Esophagus (tissue), 2 donors: ENCODE data around the gene PRKD2. TPM values are rescaled to one million over a fixed set of nuclear protein-coding genes. Genes with fewer than 3 reads are reported as not detected.
A peak's percentile ranks its signal among the peaks of the same experiment; 100 is the strongest.

Experiments used
- H3K27ac ChIP-seq, 2 donors: one replicate each; pipeline ENCODE4 v1.5.1; 2013; ENCODE audit warnings: low read depth in 2 of 2, mild to moderate bottlenecking in 2 of 2, inconsistent platforms in 1 of 2, low read length in 1 of 2, moderate library complexity in 1 of 2
- H3K27me3 ChIP-seq, 2 donors: one replicate each; pipeline ENCODE4 v1.6.1; 2013; ENCODE audit warnings: low read length in 2 of 2, control low read depth in 1 of 2, mild to moderate bottlenecking in 1 of 2; ENCODE audit not compliant: insufficient read depth in 2 of 2, control insufficient read depth in 1 of 2
- H3K36me3 ChIP-seq, 2 donors: one replicate each; pipeline ENCODE4 v1.6.1; 2013; ENCODE audit warnings: low read length in 1 of 2; ENCODE audit not compliant: control insufficient read depth in 2 of 2, insufficient read depth in 2 of 2
- H3K4me1 ChIP-seq, 2 donors: one replicate each; pipeline ENCODE4 v1.6.1; 2013; ENCODE audit warnings: low read length in 1 of 2; ENCODE audit not compliant: control insufficient read depth in 2 of 2, insufficient read depth in 2 of 2
- H3K4me3 ChIP-seq, 2 donors: one replicate each; pipeline ENCODE4 v1.5.1; 2013; ENCODE audit warnings: low read length in 2 of 2, mild to moderate bottlenecking in 2 of 2, low read depth in 1 of 2, moderate library complexity in 1 of 2
- H3K9me3 ChIP-seq, 2 donors: one replicate each; pipeline ENCODE4 v1.6.1; 2013; ENCODE audit warnings: mild to moderate bottlenecking in 2 of 2, low read depth in 1 of 2, low read length in 1 of 2, moderate library complexity in 1 of 2; ENCODE audit not compliant: control insufficient read depth in 2 of 2, insufficient read depth in 1 of 2
- WGBS, 2 donors: extraction: QIAGEN DNeasy Blood & Tissue Kit; methylation state at CpG; one replicate each; pipeline ENCODE4 v1.1.7; 2013; 5-methylcytosine and 5-hydroxymethylcytosine counted together
- polyA plus RNA-seq, 2 donors: library from polyadenylated mRNA; stranded (reverse); fragments of 200-250 nt; gene quantifications; one replicate each; pipeline ENCODE4 v1.2.3, GENCODE V29; 2013
- donor health status: healthy with polysubstance abuse.
- donor health status: Bipolar disorder and iron deficiency.

Gene PRKD2
- polyA plus RNA-seq, 2 donors: 30.1 to 34.7 TPM

GRCh38 chr19:46755853-46756543 is 39.1 kb upstream of the PRKD2 start:
- WGBS, 2 donors: 92 to 93% methylated on average over 85 to 86 of the region's 86 CpGs
- Histone ChIP-seq H3K4me1 (peaks cover 0 to 2% of the 10 kb centered on the region in 2 donors), H3K36me3 (peaks cover 0 to 11% of the 10 kb centered on the region in 2 donors), H3K27ac (no peak overlapping the region), H3K27me3 (no peaks in the 10 kb centered on the region), H3K9me3 (no peaks in the 10 kb centered on the region), H3K4me3 (no peak overlapping the region)

- Histone ChIP-seq H3K27me3 (no peaks in the 10 kb centered on the region), H3K27ac (peak overlapping the region in 1 of 2 donors; percentile 49), H3K4me1 (peaks cover 0 to 2% of the 10 kb centered on the region in 2 donors), H3K36me3 (peaks cover 0 to 11% of the 10 kb centered on the region in 2 donors), H3K9me3 (no peaks in the 10 kb centered on the region), H3K4me3 (no peak overlapping the region)
- 83 to 87% methylated on average over 38 to 39 of the region's 39 CpGs for WGBS, 2 donors
Observed at GRCh38 chr19:46755077-46755852, 38.4 kb upstream of the PRKD2 start.

DNA sequence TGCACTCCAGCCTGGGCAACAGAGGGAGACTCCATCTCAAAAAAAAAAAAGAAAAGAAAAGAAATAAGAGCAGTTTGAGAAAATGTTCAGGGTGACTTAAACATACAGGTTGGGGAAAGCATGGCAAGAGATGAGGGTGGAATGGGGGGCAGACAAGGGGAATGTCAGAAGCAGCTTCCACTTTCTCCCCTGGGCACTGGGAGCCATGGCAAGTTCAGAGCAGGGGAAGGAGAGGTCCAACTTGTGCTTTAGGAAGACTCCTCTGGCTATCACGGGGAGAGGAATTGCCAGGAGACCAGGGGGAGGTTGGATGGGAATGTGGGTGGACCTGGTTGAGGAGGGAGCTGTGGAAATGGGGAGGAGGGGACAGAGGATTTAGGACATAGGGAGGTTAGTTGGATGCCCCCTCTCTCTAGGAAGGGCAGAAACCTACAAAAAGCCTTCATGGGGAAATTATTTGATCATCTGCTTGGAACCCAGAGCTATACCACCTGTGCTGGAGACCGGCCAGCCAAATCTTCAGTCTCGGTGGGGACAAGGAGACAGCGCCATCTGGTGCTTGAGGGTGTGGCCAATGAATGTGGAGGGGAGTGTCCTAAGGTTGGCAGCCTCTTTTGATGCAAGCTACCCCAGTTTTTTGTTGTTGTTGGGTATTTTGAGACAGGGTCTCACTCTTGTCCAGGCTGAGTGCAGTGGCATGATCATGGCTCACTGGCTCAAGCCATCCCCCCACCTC is 36.7 kb upstream of the PRKD2 start:
- H3K9me3 ChIP-seq: no peaks in the 10 kb centered on the region
- no peaks in the 10 kb centered on the region for H3K27me3 ChIP-seq
- H3K36me3 ChIP-seq: peaks cover 0 to 11% of the 10 kb centered on the region in 2 donors
- H3K27ac ChIP-seq: no peak overlapping the region
- no peak overlapping the region for H3K4me3 ChIP-seq
- H3K4me1 ChIP-seq: no peaks in the 10 kb centered on the region
- 30 to 32% methylated on average over 4 of the region's 4 CpGs for WGBS, 2 donors

DNA sequence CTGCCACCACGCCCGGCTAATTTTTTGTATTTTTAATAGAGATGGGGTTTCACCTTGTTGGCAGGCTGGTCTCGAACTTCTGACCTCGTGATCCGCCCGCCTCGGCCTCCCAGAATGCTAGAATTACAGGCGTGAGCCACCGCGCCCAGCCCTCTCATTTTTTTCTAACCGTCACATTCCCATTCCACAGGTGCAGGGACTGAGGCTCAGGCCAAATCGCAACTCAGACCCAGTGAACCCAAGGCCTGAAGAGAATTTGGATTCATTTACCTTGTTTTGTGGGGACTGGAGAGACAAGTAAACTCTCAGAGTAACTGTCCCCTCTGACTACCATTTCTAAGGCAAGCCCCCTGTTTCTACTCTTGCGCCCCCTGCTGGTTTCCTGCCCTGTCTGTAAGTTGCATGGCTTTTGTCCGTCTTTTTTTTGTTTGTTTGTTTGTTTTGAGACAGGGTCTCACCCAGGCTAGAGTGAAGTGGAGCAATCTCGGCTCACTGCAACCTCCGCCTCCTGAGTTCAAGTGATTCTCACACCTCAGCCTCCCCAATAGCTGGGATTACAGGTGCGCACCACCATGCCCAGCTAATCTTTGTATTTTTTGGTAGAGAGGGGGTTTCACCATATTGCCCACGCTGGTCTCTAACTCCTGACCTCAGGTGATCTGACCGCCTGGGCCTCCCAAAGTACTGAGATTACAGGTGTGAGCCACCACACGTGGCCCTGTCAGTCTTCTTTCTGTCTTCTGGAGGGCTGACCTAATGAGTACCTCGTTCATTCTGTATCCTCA is 31.6 kb upstream of the PRKD2 start:
- no peaks in the 10 kb centered on the region for H3K9me3 ChIP-seq
- no peaks in the 10 kb centered on the region for H3K36me3 ChIP-seq
- no peaks in the 10 kb centered on the region for H3K27me3 ChIP-seq
- H3K27ac ChIP-seq: no peak overlapping the region
- peaks cover 3 to 5% of the 10 kb centered on the region in 2 donors for H3K4me1 ChIP-seq
- 83 to 86% methylated on average over 21 of the region's 21 CpGs for WGBS, 2 donors
- no peak overlapping the region for H3K4me3 ChIP-seq

- Histone ChIP-seq H3K27me3 (no peaks in the 10 kb centered on the region), H3K36me3 (peaks cover 0 to under 1% of the 10 kb centered on the region in 2 donors), H3K27ac (peak within 1 kb of the TSS; percentile 85 to 89), H3K4me1 (peaks cover 8 to 11% of the 10 kb centered on the region in 2 donors), H3K4me3 (peak within 1 kb of the TSS; percentile 87 to 95), H3K9me3 (no peaks in the 10 kb centered on the region)
- WGBS, 2 donors: 1 to 2% methylated on average over 27 to 73 of the region's 74 CpGs
Observed at GRCh38 chr19:46746281-46747057, 29.6 kb upstream of the PRKD2 start, which contains the start of gene STRN4. STRN4 (minus strand) TSS chr19:46746450; CDS start chr19:46746430, 20 bp downstream.

DNA sequence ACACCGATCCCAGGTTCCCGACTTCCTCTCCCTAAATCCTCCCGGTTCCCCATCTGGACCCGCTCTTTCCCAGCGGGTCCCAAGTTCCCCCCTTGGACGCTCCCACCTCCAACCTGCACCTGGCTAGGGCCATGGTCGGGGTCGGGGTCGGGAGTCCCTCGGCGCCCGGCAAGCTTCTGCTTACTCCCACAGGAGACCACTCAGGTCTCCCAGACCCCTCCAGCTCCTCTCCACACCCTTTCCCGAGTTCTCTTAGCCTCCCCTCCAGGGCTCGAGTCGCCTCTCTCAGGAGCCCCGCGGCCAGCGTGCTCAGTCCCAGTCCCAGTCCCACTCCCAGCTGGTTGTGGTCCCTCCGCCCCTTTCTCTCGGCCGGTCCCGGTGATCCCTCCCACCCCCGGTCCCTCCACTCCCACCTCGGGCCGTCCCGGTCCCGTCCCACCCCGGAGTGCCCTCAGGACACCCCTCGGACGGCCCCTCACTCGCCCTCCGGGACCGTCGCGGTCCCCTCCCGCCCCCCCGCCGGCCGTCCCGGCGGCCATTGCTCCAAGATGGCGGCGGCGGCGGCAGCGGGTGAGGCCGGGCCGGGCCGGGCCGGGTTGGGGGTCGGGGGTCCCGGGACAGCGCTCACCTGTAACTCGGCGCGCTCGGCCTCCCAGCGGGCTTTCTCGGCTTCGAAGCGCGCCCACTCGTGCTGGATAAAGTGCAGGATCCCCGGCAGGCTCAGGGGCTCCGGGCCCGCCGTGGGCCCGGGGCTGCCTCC is 28.8 kb upstream of the PRKD2 start, which contains the start of gene FKRP:
Gene FKRP, plus strand, starts transcription at position 537 of the 760 bp plus-strand sequence. CDS start 9,394 bp downstream, outside the sequence.
- no peaks in the 10 kb centered on the region for H3K9me3 ChIP-seq
- 0 to 1% methylated on average over 50 to 68 of the region's 68 CpGs for WGBS, 2 donors
- H3K36me3 ChIP-seq: peaks cover 0 to 6% of the 10 kb centered on the region in 2 donors
- H3K27me3 ChIP-seq: no peaks in the 10 kb centered on the region
- H3K27ac ChIP-seq: peak within 1 kb of the TSS; percentile 85 to 89
- peaks cover 8 to 12% of the 10 kb centered on the region in 2 donors for H3K4me1 ChIP-seq
- H3K4me3 ChIP-seq: peak within 1 kb of the TSS; percentile 87 to 95

DNA sequence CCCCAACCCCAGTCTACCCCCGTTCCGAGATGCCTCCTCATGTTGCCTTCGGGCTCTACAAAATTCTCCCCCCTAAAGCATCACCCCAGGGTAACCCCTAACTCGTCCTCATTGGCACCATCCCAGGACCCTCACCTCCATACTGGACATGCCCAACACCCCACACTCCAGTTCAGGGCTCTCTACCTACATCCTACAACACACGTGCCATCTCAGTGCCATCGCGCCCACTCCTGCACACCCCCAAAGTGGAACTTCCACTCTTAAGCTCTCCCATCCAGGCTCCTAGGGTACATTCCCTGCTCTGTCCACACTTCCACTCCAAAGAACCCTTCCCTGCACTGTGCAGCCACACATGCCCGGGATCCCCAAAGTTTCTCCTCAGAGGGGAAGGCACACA is 28.1 kb upstream of the PRKD2 start:
- no peaks in the 10 kb centered on the region for H3K9me3 ChIP-seq
- peaks cover 0 to 9% of the 10 kb centered on the region in 2 donors for H3K36me3 ChIP-seq
- H3K4me3 ChIP-seq: peak overlapping the region; percentile 87 to 95
- no peaks in the 10 kb centered on the region for H3K27me3 ChIP-seq
- H3K4me1 ChIP-seq: peaks cover 8 to 12% of the 10 kb centered on the region in 2 donors
- no peak overlapping the region for H3K27ac ChIP-seq
- WGBS, 2 donors: 11 to 17% methylated on average over 8 of the region's 8 CpGs
